Putamen (tissue), 1 donor: ENCODE results near the gene TCF4.

Experiments
- DNase-seq: peaks from one replicate; pipeline ENCODE4 v3.0.0-alpha.2; 2016; ENCODE audit warnings: low spot score

TCF4 gene

DNA sequence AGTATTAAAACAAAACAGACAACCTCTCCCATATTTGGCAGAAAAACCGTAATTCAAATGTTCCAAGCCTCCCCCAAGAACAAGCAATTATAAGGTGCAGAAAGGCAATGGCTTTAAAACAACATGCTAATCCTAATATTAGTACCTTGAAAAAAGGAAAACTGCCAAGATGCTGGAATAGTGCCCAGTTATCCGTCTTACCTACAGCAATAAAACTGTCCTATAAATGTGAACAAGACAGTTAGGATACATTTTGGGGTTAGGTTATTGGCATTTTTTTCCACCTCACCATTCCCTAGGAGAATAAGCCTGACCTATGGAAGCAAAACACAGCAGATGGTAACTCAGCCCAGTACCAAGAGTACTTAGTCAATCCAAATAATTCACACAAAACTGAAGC, 83.2 kb downstream of the TCF4 start:
- no peak for DNase-seq

DNA sequence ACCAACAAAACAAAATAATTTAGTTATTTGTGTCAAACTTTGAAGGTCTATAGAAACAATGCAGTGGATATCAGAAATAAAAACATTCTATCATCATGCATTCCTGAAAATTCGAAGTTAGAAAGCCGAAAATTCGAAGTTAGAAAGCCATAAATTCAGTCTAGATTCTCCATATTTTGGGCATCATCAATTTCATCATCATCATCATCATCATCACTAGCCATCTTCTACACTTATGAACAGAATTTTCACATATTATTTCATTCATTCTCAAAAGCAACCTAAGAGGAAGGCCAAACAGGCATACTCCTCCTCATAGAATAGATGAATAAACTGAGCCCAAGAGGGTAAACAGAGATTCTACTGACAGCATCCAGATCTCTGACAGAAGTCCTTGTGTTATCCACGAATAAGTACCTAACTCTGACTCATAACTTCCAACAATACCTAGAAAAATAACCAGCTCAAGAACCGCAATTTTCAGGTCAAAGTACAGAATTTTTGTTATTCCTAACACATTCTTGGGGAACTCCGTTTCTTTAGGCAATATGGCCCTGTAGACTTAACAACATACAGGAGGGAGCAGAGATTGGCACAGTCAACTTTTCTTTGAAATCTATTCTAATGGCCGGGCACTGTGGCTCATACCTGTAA, 84.7 kb downstream of the TCF4 start:
- no peak for DNase-seq

DNA sequence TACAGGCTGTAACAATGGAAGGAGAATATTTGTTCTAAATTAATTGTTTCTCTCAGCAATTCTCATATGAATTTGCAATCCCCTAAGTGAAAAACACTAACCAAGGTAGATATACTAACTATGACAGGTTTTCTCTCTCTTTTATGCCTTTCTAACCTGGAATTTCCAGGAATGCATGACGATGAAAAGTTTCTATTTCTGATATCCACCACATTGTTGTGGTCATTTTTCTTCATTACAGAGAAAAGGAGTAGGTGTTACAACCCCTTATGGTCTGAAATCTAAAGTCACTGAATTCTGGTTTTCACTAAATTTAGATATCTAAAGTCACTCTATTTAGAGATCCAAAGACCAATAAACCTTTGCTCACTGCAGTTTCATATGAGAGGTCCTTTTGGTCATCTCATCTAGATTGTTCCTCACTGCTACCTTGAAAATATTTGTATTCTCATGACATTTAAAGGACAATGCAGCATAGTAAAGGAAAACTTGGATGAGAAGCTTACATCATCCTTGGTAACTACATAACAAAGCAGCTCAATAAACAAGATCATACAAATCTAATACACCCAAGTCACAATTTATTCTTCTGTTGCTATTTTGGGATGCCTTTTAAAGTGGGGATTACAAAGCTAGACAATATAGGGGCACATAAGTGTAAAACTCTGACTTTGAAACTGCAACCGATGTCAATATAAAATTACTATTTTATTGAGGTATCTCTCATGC, 85.8 kb downstream of the TCF4 start:
- DNase-seq, result no peak

DNA sequence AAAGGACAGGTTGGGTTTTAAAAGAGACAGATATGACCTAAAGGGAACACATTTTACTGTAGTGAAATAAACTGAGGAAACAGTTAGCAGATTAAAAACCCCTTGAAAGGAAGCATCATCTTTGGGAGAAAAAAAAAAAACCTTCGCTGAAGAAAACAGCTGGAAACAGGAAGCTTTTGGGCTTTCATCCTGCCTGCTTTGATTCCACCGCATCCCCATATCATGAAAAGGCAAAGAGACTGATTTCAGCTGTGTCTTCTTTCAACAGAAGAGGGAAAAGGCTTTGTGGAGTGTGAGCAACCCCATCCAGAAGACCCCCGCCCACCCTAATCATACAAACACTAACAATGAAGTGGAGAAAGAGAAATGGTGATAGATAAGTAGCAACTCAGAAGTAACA, 86.4 kb downstream of the TCF4 start:
- DNase-seq, result no peak

DNA sequence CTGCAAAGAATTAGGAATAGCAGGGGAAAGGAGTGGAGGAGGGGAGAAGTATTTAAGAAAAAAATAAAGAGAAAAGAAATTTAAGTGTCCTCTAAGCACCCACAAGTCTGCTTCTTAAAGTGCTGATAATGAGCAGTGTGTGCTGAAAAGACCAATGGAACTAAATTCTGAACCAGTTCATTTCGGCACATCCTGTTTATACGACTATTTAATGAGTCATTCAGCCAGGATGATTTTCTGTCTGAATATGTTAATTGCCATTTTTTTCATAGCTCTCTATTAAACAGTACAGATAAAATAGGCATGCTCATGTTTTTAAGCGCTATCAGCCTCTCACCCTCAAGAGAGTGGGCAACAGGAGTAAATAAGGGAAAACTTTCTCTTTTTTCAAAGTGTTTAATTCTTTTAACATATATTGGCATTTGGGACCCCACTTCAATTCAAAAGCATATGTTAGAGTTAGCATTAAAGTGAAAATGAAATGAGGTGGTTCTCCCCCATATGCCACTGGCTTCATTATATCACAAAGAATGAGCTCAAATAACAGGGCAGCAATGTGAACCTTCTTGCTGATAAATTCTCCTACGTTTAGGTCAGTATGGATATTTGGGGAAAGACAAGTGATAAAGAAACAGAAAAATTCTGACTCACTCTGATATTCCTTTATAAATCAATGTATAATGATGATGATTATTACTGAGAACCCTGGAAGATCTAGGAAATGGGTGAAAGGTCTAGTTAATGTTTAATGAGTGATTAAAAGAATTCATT, 87.5 kb downstream of the TCF4 start:
- no peak for DNase-seq

DNA sequence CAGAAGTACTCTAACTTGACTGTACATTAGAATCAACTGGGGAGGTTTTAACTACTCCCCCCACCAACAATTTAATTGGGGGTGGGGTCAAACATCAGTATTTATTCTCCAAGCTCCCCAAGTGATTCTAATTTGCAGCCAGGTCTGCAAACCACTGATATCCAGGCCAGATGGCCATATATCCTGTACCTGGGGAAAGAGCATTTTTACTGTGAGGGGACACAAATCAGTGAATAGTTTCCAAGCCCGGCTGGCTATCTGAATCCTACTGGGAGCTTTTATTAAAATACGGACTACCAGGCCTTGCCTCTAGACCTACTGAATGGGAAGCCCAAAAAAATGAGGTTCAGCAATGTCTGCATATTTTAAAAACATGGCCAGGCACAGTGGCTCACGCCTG, 88.5 kb downstream of the TCF4 start:
- no peak for DNase-seq

DNA sequence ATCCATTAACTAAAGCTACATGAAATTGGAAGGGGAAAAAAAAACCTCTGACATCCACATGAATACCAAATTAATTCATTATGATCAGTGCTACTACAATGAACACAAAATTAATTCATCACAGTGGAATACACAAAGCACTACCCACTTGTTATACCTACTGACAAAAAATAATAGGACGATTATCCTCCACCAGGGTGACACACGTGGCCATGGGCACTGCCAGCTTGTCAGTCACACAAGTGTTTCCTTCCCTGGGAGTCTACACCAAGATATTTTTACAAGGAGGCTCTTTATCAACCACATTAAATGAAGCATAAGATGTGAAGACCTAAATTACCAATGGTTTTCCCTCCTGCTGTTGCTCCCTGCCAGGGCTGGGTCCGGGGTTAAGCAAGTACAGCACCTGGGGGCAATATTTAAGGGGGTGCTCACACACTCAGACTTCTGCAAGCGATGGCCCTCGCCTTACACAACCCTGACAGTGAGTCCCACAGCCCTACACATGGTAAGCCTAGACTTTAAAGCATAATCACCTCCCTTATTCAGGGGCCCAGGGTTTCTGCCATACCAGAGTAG, 90.1 kb downstream of the TCF4 start:
- DNase-seq, result no peak

DNA sequence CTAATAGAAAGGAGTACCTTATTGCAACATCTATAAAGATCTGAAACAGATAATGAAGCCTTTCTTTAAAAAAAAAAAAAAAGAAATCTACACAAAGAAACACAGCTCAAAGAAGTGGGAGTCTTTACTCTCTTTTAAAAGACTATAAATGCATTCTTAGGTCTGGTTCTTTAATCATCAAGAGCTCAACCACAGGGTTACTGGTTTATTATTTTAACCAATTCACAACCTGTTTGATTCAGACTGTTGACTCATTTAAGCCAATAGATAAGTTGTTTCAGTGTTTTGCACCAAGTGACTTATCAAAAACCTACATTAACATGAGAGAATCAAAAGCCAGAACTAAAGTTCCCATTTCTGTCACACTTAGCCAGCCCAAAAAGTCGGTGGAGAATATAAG, 93.1 kb downstream of the TCF4 start:
- no peak for DNase-seq

DNA sequence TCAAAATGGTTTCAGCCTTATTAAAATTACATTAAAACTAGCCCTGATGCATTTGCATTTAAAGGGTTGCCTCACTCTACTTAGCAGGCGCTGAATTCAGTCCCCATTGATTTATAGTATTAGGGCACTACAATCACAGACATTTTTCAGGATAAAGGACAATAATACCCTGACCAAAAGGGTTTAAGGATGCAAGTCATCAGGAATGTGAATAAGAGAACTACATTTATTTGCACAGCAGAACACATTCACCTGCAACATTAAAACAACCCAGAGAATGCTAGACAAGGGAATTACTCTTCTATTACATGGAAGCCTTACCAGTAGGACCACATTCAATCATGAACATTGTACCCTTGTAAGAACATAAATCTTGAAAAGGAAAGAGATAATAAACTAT, 93.6 kb downstream of the TCF4 start:
- DNase-seq, result no peak

DNA sequence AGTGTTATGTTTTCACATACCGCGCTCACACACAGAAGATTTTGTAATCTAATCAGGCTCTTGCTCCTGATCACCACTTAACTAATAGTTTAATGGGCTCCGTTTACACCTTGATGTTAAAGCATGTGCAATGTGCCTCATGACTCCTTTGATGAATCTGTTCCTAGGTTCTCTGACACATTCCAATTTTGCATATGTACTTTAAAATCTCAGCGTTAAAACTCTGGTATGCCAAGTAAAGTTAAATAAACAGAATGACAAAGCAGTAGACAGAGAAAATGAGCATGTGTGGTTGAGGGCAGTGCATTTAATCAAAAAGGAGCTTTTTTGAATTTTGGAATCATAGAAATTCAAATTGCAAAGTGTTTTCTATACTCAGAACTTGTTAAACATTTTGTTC, 96.4 kb downstream of the TCF4 start:
- DNase-seq, result no peak

DNA sequence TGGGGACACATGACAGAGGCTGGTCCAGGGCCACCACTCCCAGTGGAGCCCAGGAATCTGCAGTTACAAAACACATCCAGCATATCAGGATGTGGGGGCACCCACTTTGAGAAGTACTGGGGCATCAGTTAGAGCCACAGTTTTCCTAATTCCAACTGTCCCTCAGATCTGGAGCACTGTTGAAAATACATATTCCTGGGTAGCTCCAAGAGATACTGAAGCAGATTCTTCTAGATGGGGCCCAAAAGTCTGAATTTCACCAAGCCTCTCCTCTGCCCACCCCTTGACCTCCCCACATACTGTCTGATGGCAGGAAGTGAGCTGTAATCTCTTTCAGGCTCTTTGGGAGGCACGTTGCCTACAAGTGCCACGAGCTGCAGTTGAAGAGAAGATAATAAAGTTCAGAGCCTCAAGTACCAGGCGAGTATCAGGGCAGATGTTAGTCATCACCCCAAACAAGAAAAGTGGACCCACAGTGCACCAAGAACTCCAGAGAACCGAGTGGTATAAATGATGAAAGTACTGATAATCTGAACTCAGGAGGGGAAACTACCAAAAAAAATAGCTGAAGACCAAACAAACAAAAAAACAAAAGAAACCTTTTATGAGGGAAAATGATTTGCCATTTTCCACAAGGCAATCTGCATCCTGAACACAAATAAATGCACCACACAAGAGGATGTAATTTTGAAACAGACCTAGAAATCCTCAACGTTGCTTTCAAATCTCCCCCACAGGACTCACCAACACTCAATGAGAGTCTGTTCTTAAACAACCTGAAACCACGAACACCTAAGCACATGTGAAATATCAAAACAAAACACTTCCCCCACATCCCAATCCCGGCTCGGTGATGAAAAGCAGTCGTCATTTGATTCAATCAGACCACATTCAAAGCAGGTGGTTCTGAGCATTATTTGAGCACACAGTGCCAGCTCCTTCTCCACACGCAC, 98.7 kb downstream of the TCF4 start:
- no peak for DNase-seq

DNA sequence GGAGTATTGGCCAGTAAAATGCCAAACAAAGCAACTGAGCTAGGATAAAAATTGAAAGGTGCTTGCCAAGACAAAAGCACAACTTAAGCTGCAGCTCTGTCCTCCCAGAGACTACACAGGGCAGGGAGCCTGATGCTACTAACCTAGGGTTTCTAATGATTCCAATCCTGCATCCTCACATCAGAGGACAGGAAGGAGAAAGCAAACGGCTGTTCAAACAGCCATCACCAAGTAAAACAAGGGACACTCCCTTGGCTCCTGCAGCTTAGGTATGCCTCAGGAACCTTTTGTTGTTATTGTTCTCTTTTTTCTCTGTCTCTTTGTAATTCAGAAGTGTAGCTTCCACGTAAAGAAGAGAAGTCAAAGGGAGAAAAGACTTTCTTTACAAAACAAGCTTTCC, 99.5 kb downstream of the TCF4 start:
- no peak for DNase-seq

DNA sequence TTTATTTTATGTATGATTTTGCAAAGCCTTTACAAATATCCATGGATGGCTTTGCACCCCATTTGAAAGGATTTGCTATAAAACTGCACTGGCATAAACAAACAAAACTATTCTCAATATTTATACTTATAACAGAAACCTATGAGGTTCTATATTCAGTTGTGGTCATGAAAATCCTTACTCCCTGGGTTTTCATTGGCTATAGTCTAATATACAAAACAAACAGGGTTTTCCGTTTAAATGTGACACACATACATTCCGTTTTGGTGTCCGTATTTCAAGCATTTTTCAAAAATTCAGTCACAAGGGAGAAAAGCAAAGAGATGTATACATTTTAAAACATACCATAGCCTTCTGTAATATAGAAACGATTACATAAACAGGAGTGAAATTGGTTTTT, 100.0 kb downstream of the TCF4 start:
- DNase-seq, result no peak

DNA sequence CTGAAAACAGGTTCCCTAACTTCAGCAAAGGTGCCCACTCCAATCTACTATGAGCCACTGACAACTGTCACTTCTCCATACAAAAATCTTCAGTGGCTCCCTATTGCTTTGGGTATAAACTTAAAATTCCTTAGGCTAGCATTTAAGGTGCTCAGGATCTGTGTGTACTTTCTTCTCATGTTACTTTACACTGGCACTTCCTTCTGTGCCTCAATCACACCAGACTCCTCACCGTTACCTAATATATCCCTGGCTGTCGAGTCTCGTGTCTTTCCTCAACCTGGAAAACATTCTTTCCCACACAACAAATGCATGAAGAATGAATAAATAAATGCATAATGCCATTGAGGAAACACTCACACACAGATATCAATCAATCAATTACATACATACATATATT, 101.1 kb downstream of the TCF4 start:
- no peak for DNase-seq

DNA sequence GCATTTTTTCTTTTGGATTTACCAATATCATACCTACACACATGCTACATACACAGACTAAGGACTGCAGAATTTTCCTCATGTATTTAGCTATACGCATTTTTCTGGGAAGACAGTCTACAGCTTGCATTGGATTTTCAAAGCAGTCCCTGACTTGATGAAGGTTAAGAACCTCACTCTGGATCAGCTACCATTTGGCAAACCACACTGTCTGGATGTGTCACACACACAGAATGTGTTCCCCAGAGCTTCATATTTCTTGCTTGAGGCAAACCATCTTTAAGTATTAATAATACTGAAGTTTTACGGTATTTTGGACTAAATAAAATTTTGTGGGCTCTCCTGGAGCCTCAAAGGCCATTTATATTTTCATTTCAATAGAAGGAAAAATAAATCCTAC, 102.3 kb downstream of the TCF4 start:
- DNase-seq, result no peak

DNA sequence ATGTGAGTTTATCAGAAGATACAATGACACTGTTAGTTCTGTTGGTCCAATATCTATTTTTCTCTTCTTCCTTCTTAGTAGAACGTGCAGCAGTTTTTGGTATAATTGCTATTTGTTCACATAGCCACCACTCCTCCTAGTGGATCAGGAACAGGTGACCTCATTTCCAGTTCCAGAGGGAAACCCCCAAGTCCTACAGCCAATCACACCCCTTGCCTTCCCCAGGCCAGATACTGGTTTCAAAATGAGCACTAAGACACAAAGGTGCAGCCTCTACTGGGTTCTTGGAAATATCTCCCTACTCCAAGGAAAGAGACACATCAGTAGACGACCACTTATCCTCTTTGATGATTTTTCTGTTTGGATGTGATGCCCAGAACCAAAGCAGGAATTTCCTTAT, 103.2 kb downstream of the TCF4 start:
- no peak for DNase-seq

DNA sequence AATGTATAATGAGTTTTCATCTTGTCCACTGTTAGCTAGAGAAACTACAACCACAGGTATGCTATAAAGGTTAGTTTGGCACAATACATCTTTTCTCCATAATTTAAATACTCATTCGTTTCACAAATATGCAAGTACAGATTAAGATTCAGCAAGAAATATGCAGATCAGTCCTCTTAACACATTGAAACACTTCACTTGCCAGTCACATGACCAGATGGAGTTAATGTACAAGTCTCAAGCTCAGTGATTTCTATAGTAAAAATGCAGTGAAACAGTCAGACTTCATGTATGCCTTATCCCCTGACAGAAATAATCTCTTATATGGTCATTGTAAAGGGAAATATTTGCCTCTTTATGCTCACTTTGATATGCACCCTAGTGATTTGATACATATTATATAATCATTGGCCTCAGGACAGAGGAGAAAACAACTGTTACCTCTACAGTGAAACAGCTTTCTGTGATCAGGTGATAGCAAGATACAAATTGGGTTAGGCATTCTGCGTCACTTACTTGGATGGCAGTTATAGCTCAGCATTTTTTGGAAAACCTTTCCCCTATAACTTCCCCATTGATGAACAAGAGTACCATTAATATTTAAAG, 104.6 kb downstream of the TCF4 start:
- no peak for DNase-seq

DNA sequence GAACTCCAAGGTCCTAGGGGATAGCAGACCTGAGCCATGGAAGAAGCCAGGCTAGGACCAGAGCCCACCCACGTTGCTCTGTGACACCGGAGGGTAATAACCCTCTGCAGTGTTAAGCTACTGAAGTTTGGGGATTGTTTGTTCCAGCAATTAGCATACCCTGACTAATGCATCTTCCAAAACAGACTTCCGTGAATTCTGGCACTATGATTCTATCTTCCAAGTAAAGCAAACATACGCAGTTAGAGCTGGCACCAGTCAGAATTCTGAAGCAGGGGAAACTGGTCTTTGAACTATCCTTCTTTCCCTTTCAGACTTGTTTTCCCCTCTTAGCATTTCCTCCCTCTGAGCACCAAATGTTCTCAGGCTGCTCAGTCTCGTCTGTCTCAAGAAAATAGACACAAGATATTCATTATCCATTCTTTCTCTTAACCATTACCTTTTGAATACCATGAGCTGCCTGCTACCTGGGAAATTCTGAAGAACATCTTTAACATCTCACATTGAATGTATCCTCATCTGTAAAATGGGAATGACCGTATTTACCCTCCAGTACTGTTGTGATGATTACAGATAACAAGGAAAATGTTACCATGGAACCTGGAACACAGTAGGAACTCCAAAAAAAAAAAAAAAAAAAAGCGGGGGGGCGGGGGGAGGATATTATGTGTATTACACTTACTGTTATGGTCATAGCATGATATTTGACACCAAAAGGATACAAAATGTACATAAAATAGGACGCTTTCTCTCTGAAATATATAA, 108.2 kb downstream of the TCF4 start:
- no peak for DNase-seq

DNA sequence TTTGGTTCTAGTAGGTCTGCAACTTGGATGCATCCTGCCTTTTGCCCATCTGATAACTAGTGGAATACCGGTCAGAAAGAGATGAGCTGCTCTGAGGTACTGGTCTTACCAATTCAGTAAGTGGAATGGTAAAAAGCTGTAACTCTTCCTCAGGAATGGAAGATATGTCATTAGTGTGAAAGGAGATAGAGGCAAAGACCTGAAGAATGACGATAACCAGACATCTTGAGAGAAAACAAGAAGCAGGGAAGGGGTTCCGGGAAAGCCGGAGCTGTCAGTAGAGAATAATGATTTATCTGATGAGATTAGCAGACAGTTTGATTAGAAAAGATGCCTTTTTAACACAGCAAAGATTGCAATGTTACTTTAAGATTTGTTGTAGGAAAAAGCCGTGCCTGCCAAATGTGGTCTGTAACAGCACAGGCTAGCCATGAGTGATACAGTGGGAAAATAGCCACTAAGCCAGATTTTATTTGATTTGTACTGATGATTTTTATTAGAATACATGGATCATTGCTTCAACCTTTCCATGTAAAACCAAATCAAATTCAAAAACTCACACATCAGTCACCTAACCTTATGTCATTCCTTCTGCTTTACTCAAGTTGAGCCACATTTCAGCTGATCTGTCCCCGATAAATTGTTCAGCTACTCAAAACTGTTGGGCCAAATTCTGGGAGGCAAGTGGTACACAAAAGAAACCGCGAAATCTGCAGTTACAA, 110.0 kb downstream of the TCF4 start:
- no peak for DNase-seq

DNA sequence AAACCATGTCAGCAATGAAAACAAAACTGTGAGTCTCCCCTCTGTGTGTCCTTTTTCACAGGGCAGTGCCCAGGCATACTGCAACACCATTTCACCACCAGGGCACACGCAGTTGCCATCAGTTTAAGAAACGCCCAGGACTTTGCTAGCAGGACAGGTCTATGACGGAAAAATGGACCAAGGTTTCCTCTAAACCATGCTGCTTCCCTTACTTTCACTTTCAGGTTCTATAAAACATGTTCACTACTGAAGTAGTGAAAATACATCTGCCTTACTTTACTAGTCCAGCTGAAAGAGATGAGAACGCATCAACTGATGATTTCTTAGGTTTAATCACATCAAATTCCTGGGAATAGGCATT, 110.5 kb downstream of the TCF4 start:
- DNase-seq, result no peak
